G401 (cell line): ENCODE measurements around the gene TUBA1A. TPM values are rescaled to one million over a fixed set of nuclear protein-coding genes. Genes with fewer than 3 reads are reported as not detected.
"Not testable (repeated sequence)": the region's sequence is repeated elsewhere in the genome, so short reads cannot be mapped to it uniquely, and the experiment has no call there.

Experiments
- DNase-seq: peaks from one replicate; pipeline ENCODE4 v3.0.0-alpha.2; 2015; ENCODE audit warnings: low spot score
- in situ Hi-C: cut with HindIII; loops from 2 replicates; pipeline ENCODE4 v1.10.0; 2016; ENCODE audit warnings: low sequenced_read_pairs, mixed read lengths
- total RNA-seq: library from RNA; depleted of rRNA; stranded (reverse); fragments of >200 nt; shearing (Covaris generic); gene quantifications from 2 replicates; pipeline ENCODE4 v1.2.3, GENCODE V29; 2014

The TUBA1A gene
- total RNA-seq, 1 experiment from 2014 or later = 446 TPM

GRCh38 chr12:49208146-49208545, 19.3 kb upstream of the TUBA1A start:
- in situ Hi-C loops = no loop called here
- peak; percentile 84 for DNase-seq

GRCh38 chr12:49206389-49206788, 17.5 kb upstream of the TUBA1A start:
- in situ Hi-C loops = no loop called here
- no peak for DNase-seq

GRCh38 chr12:49201595-49202295, 12.9 kb upstream of the TUBA1A start:
- in situ Hi-C loops = no loop called here
- DNase-seq = peak; percentile 46

GRCh38 chr12:49200919-49201594, 12.2 kb upstream of the TUBA1A start:
- DNase-seq = peak; percentile 90
- in situ Hi-C loops = no loop called here

GRCh38 chr12:49198431-49199155, 9.7 kb upstream of the TUBA1A start:
- in situ Hi-C loops = no loop called here
- DNase-seq = peak; percentile 76

- DNase-seq = no peak
- in situ Hi-C loops = no loop called here
Observed at GRCh38 chr12:49197256-49197655, 8.4 kb upstream of the TUBA1A start.

- no peak for DNase-seq
- in situ Hi-C loops = no loop called here
Observed at GRCh38 chr12:49195736-49196135, 6.9 kb upstream of the TUBA1A start.

- DNase-seq, in situ Hi-C loops: not testable (repeated sequence)
Observed at GRCh38 chr12:49193746-49194145, 4.9 kb upstream of the TUBA1A start.

- DNase-seq, in situ Hi-C loops: not testable (repeated sequence)
Observed at GRCh38 chr12:49191498-49191897, 2.6 kb upstream of the TUBA1A start.

GRCh38 chr12:49190974-49191373, 2.1 kb upstream of the TUBA1A start:
- in situ Hi-C loops = no loop called here
- no peak for DNase-seq

- in situ Hi-C loops = no loop called here
- DNase-seq = peak; percentile 70
Observed at GRCh38 chr12:49189731-49190716, 1.1 kb upstream of the TUBA1A start.

GRCh38 chr12:49188201-49188915, 522 bp downstream of the TUBA1A start:
- in situ Hi-C loops = no loop called here

GRCh38 chr12:49187184-49187583, 1.7 kb downstream of the TUBA1A start:
- DNase-seq = peak; percentile 96
- in situ Hi-C loops = no loop called here

More at GRCh38 chr12:49188201-49188915, 522 bp downstream of the TUBA1A start:
- DNase-seq = peak; percentile 86

- DNase-seq, in situ Hi-C loops: not testable (repeated sequence)
Observed at GRCh38 chr12:49186307-49186706, 2.6 kb downstream of the TUBA1A start.

GRCh38 chr12:49184697-49185096, 4.2 kb downstream of the TUBA1A start:
- DNase-seq, in situ Hi-C loops: not testable (repeated sequence)

- in situ Hi-C loops, DNase-seq: not testable (repeated sequence)
Observed at GRCh38 chr12:49183214-49183950, 5.5 kb downstream of the TUBA1A start.

GRCh38 chr12:49174218-49174617, 14.7 kb downstream of the TUBA1A start:
- no peak for DNase-seq
- in situ Hi-C loops = no loop called here

- DNase-seq = no peak
- in situ Hi-C loops = no loop called here
Observed at GRCh38 chr12:49170924-49171323, 18.0 kb downstream of the TUBA1A start.
